ENCODE results near the gene NECTIN1.
A peak's percentile ranks its signal among the peaks of the same experiment; 100 is the strongest.

NECTIN1 gene

DNA sequence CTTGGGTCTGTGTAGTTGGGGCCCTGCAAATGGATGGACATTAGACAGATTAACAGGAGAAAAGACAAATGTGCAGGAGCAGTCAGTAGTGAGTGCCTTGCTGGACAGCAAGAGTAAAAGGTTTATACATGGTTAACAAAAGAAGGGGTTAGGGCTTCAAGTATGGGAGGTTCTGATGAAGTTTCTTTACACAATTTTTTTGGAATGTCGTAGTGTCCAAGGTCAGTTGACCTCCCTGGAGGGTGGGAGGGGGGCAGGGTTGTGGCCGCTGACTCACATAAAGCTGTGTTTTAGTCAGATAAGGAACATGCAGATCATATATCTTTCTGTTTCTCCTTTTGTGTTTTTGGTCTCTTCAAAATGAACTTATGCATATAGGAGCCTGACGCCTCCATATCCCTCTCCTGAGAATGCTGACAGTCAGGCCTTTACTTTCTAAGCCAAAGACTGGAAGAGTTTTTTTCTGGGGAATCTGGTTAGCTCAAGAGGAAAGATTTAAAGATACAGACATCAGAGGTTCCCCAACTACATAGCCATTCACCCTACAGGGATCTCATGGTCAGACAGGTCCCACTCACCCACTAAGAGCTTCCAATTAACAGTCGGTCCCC is 134.3 kb downstream of the NECTIN1 start:
- DNase-seq (ENCODE audit: low read depth) = peak; percentile 47
- H3K4me3 ChIP-seq (ENCODE audit: low read length) = no peak overlapping the region
- TF ChIP-seq, protein P1, sequence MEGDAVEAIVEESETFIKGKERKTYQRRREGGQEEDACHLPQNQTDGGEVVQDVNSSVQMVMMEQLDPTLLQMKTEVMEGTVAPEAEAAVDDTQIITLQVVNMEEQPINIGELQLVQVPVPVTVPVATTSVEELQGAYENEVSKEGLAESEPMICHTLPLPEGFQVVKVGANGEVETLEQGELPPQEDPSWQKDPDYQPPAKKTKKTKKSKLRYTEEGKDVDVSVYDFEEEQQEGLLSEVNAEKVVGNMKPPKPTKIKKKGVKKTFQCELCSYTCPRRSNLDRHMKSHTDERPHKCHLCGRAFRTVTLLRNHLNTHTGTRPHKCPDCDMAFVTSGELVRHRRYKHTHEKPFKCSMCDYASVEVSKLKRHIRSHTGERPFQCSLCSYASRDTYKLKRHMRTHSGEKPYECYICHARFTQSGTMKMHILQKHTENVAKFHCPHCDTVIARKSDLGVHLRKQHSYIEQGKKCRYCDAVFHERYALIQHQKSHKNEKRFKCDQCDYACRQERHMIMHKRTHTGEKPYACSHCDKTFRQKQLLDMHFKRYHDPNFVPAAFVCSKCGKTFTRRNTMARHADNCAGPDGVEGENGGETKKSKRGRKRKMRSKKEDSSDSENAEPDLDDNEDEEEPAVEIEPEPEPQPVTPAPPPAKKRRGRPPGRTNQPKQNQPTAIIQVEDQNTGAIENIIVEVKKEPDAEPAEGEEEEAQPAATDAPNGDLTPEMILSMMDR (conservative IDR thresholded peaks at IDR 0.05; ENCODE audit: low read length) = no peak

DNA sequence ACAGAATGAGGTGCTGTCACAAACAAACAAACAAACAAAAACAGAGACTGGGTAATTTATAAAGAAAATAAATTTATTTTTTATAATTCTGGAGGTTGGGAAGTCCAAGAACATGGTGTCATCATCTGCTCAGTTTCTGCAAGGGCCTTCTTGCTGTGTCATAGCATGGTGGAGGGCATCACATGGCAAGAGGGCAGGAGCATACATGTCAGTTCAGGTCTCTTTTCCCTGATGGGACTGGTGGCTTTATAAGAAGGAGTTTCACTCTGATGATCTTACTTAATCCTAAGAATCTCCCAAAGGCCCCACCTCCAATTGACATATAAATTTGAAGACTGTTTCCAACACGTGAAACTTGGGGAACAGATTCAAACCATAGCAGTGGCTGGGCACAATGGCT is 135.7 kb downstream of the NECTIN1 start:
- no peak overlapping the region for H3K4me3 ChIP-seq (ENCODE audit: low read length)
- TF ChIP-seq, protein P1 (conservative IDR thresholded peaks at IDR 0.05; ENCODE audit: low read length) = no peak

DNA sequence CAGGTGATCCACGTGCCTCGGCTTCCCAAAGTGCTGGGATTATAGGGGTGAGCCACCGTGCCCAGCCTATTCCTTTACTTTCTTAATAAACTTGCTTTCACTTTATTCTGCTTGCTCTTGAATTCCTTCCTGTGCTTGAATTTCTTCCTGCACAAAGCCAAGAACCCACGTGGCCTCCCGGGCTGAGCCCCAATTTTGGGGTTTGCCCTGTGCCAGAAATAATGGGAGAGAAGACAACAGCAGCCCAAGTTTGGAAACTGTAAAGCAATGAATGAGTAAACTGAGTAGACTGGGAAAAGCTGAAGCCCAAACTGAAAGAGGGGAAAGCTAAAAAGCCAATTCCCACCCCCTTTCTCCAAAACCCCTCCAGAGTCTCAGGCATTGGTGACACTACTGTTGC is 136.4 kb downstream of the NECTIN1 start:
- TF ChIP-seq, protein P1 (conservative IDR thresholded peaks at IDR 0.05; ENCODE audit: low read length) = no peak
- no peak overlapping the region for H3K4me3 ChIP-seq (ENCODE audit: low read length)
- DNase-seq (ENCODE audit: low read depth) = peak; percentile 22

More for the DNA sequence above, 135.7 kb downstream of the NECTIN1 start:
- DNase-seq (ENCODE audit: low read depth) = no peak

DNA sequence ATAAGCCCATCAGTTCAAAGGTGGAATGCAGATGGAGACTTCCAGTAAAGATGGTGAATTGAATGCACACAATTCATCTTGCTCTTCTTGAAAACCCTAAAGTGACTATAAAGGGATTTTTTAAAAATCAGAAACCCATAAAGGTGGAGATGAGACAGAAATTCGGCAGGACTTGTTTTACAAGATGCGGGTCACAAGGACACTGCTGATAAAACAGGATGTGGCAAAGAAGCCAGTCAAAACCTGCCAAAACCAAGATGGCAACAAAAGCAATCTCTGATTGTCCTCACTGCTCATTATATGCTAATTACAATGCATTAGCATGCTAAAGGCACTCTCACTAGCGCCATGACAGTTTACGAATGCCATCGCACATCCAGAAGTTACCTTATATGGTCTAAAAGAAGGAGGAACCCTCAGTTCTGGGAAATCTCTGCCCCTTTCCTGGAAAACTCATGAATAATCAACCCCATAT is 137.1 kb downstream of the NECTIN1 start:
- TF ChIP-seq, protein P1 (conservative IDR thresholded peaks at IDR 0.05; ENCODE audit: low read length) = no peak
- DNase-seq (ENCODE audit: low read depth) = no peak
- no peak overlapping the region for H3K4me3 ChIP-seq (ENCODE audit: low read length)

DNA sequence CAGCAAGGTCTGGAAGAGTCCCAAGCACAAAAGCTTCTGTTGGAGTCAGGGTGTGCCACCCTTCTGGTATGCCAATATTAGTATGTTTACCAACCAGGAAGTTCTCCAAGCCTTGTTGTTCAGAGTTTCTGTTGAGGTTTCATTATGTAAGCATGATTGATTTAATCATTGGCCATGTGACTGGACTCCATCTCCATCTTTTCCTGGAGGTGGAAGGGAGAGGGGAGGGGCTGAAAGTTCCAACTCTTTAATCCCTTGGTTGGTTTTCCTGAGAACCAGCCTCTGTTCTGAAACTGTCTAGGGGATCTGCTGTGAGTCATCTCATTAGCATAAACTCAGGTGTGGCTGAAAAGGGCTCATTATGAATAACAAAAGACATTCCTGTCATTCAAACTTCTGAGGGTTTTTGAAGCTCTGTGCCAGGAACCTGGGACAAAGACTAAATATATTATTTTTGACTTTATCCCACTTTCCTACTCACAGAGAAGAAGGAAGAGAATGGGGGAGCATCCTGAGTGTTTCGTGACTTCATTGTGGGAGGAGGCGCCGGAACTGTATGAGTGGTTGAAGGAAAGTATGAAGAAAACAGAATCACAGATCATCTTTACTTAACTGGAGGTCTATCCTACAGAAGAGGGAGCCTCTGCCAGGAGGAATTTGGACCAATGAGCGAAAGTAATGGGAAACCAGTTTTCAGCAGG is 138.2 kb downstream of the NECTIN1 start:
- no peak for DNase-seq (ENCODE audit: low read depth)
- TF ChIP-seq, protein P1 (conservative IDR thresholded peaks at IDR 0.05; ENCODE audit: low read length) = no peak
- H3K4me3 ChIP-seq (ENCODE audit: low read length) = no peak overlapping the region

DNA sequence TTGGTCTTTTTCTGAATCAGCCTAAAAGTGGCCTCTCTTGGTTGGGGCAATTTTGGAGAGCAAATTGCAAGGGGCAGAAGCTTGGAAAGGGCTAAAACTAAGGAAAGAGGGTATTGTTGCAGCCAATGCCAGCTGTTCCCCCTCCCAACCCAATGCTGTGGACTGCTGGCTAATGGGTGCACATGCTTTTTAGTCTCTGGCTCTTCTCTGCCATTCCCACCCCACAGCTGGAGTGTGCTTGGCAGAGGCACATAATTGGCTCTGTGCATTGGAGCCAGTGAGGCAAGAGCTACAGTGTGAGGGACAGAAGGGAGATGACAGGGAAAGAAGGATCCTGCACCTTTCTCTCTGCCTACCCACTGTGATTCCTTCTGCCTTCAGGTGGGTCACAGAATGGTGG is 140.0 kb downstream of the NECTIN1 start:
- no peak for DNase-seq (ENCODE audit: low read depth)
- no peak overlapping the region for H3K4me3 ChIP-seq (ENCODE audit: low read length)
- TF ChIP-seq, protein P1 (conservative IDR thresholded peaks at IDR 0.05; ENCODE audit: low read length) = no peak

All from AG10803 (cell line).